ENCODE measurements around the gene OR52H1. TPM values are rescaled to one million over a fixed set of nuclear protein-coding genes. Genes with fewer than 3 reads are reported as not detected.

The OR52H1 gene
- total RNA-seq, 6 experiments from 2014 or later = not detected

GRCh38 chr11:5574654-5575053, 26.3 kb upstream of the OR52H1 start:
- H3K36me3 Mint-ChIP-seq (ENCODE audit: low read depth) = no peaks in the 10 kb centered on the region
- no peaks in the 10 kb centered on the region for H3K9me3 Mint-ChIP-seq
- H3K27ac Mint-ChIP-seq = no peak overlapping the region
- no peaks in the 10 kb centered on the region for H3K4me1 Mint-ChIP-seq (ENCODE audit: low read depth)
- no peak for TF ChIP-seq CTCF (IDR thresholded peaks at IDR 0.05)
- H3K27me3 Mint-ChIP-seq (ENCODE audit: insufficient read depth) = no peaks in the 10 kb centered on the region
- no peak overlapping the region for H3K4me3 Mint-ChIP-seq
- DNase-seq = no peak

GRCh38 chr11:5564259-5565019, 16.1 kb upstream of the OR52H1 start:
- H3K4me3 Mint-ChIP-seq = no peak overlapping the region
- H3K4me1 Mint-ChIP-seq (ENCODE audit: low read depth) = peaks cover 10% of the 10 kb centered on the region
- TF ChIP-seq CTCF (IDR thresholded peaks at IDR 0.05) = no peak
- H3K9me3 Mint-ChIP-seq = no peaks in the 10 kb centered on the region
- DNase-seq = peak; percentile 6
- no peak overlapping the region for H3K27ac Mint-ChIP-seq
- no peaks in the 10 kb centered on the region for H3K36me3 Mint-ChIP-seq (ENCODE audit: low read depth)
- no peaks in the 10 kb centered on the region for H3K27me3 Mint-ChIP-seq (ENCODE audit: insufficient read depth)

DNA sequence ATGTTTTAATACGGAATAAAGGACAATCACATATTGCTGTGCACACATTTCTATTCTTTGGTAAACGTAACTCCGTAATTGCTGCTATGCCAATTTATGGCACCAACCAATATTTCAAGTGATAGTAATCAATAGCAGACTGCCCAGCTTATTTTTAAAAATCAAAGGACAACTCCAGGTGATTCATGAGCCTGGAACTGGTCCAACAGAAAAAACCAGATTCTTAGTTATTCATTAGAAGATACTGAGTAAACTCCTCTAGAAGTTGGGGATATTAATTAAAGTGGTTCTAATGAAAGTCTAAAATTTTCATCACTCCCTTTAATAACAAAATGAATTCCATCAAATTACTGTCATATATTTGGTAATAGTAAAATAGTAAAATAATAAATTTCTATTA, 9.4 kb upstream of the OR52H1 start:
- no peak overlapping the region for H3K27ac Mint-ChIP-seq
- H3K9me3 Mint-ChIP-seq = no peaks in the 10 kb centered on the region
- H3K27me3 Mint-ChIP-seq (ENCODE audit: insufficient read depth) = no peaks in the 10 kb centered on the region
- H3K4me3 Mint-ChIP-seq = no peak overlapping the region
- no peak for DNase-seq
- H3K4me1 Mint-ChIP-seq (ENCODE audit: low read depth) = peaks cover 6% of the 10 kb centered on the region; the same call in 1 of the 2 replicates
- TF ChIP-seq CTCF (IDR thresholded peaks at IDR 0.05) = no peak
- no peaks in the 10 kb centered on the region for H3K36me3 Mint-ChIP-seq (ENCODE audit: low read depth)

DNA sequence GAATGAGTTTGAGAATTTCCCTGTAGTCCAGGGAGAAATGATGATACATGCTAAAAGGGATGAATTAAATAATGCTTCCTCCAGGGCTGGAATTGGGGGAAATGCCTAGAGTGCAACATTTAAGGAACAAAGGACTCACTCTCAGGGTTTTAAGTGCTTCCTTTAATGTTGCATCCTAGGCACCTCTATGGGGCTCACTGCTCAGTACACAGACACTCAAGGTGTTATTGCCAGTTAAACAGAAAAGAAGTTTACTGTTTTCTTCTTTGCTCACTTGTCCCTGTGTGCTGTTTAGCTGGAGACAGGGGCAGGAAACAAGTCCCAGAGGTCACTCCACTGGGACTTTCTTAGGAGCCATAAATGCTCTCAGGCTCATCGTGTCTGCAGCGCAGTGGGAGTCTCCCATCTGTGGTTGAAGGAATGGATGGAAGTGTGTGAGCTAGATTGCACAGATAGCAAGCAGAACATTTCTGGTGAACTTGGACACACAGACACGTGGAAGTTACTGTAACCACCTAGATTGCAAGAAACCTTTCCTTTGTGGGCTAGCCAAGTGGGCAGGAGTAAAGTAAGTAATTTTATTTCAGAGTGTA, 8.4 kb upstream of the OR52H1 start:
- no peak for DNase-seq
- H3K36me3 Mint-ChIP-seq (ENCODE audit: low read depth) = no peaks in the 10 kb centered on the region
- no peak overlapping the region for H3K27ac Mint-ChIP-seq
- H3K4me1 Mint-ChIP-seq (ENCODE audit: low read depth) = peaks cover 8% of the 10 kb centered on the region
- H3K9me3 Mint-ChIP-seq = no peaks in the 10 kb centered on the region
- no peaks in the 10 kb centered on the region for H3K27me3 Mint-ChIP-seq (ENCODE audit: insufficient read depth)
- H3K4me3 Mint-ChIP-seq = no peak overlapping the region
- no peak for TF ChIP-seq CTCF (IDR thresholded peaks at IDR 0.05)

GRCh38 chr11:5553343-5553742, 5.0 kb upstream of the OR52H1 start:
- Mint-ChIP-seq H3K27ac (no peak overlapping the region), H3K27me3 (ENCODE audit: insufficient read depth) (no peaks in the 10 kb centered on the region), H3K4me3 (no peak overlapping the region), H3K4me1 (ENCODE audit: low read depth) (peaks cover 30% of the 10 kb centered on the region), H3K9me3 (no peaks in the 10 kb centered on the region), H3K36me3 (ENCODE audit: low read depth) (no peaks in the 10 kb centered on the region)
- DNase-seq = no peak
- peak; percentile 70 for TF ChIP-seq CTCF (IDR thresholded peaks at IDR 0.05)
